Measurements from ENCODE around the gene TMEM132C. TPM values are rescaled to one million over a fixed set of nuclear protein-coding genes. Genes with fewer than 3 reads are reported as not detected.

TMEM132C gene
- total RNA-seq, 1 donor from 2014 or later = 0.64 TPM

GRCh38 chr12:128754275-128754674 lies 487.3 kb downstream of the TMEM132C start:
- H3K27ac ChIP-seq = no peak overlapping the region
- no peaks in the 10 kb centered on the region for H3K27me3 ChIP-seq
- H3K36me3 ChIP-seq = no peaks in the 10 kb centered on the region
- H3K4me3 ChIP-seq = no peak overlapping the region
- no peaks in the 10 kb centered on the region for H3K9me3 ChIP-seq
- TF ChIP-seq CTCF (IDR thresholded peaks at IDR 0.05) = no peak
- no peaks in the 10 kb centered on the region for H3K4me1 ChIP-seq
- DNase-seq (no peak), ATAC-seq (no peak)
- intact Hi-C loops (cut with DNase I) = no loop called here

- Histone ChIP-seq H3K4me3 (no peak overlapping the region), H3K4me1 (no peaks in the 10 kb centered on the region), H3K27me3 (no peaks in the 10 kb centered on the region), H3K9me3 (no peaks in the 10 kb centered on the region), H3K36me3 (no peaks in the 10 kb centered on the region), H3K27ac (no peak overlapping the region)
- no peak for TF ChIP-seq CTCF (IDR thresholded peaks at IDR 0.05)
- DNase-seq (no peak), ATAC-seq (no peak)
- intact Hi-C loops (cut with DNase I) = no loop called here
Observed at GRCh38 chr12:128755566-128755965, 488.6 kb downstream of the TMEM132C start.

Small RNA genes within 50 kb of the gene (microRNA-seq; reads per million reads assigned to microRNA genes)
- gene MIR3612 (ENCODE audit: borderline microRNAs expressed) = not detected
- gene MIR4419B (ENCODE audit: borderline microRNAs expressed) = not detected

Data from upper lobe of right lung (tissue), 1 donor.